Medulla oblongata (tissue), 1 donor: ENCODE results near the gene TMEM231.
A peak's percentile ranks its signal among the peaks of the same experiment; 100 is the strongest.
"Not testable (repeated sequence)": the region's sequence is repeated elsewhere in the genome, so short reads cannot be mapped to it uniquely, and the experiment has no call there.

Experiments
- DNase-seq: peaks from one replicate; pipeline ENCODE4 v3.0.0-alpha.2; 2015; ENCODE audit errors: extremely low spot score

Gene TMEM231

GRCh38 chr16:75566758-75567255 lies 10.8 kb upstream of the TMEM231 start:
- DNase-seq, result no peak

GRCh38 chr16:75566040-75566757 lies 10.1 kb upstream of the TMEM231 start, which contains the start of gene GABARAPL2:
Gene GABARAPL2 (plus strand): TSS chr16:75566379. CDS start chr16:75566487, 108 bp downstream.
- peak; percentile 88 for DNase-seq

- DNase-seq, result no peak
Measured at GRCh38 chr16:75565640-75566039, 9.6 kb upstream of the TMEM231 start.

- DNase-seq, result no peak
Measured at GRCh38 chr16:75559564-75560372, 3.7 kb upstream of the TMEM231 start.

GRCh38 chr16:75558846-75559401 lies 2.9 kb upstream of the TMEM231 start:
- DNase-seq, result no peak

- no peak for DNase-seq
Measured at GRCh38 chr16:75556431-75556950, 439 bp upstream of the TMEM231 start.

- peak; percentile 92 for DNase-seq
Measured at GRCh38 chr16:75555213-75555706, 792 bp downstream of the TMEM231 start.

- DNase-seq, result peak; percentile 66
Measured at GRCh38 chr16:75552951-75553350, 3.1 kb downstream of the TMEM231 start.

- DNase-seq, result peak; percentile 93
Measured at GRCh38 chr16:75550211-75550662, 5.8 kb downstream of the TMEM231 start.

GRCh38 chr16:75548456-75548855 lies 7.6 kb downstream of the TMEM231 start:
- DNase-seq, result not testable (repeated sequence)

GRCh38 chr16:75546293-75546692 lies 9.8 kb downstream of the TMEM231 start:
- no peak for DNase-seq

- peak; percentile 61 for DNase-seq
Measured at GRCh38 chr16:75545879-75546278, 10.2 kb downstream of the TMEM231 start.

GRCh38 chr16:75542462-75542861 lies 13.6 kb downstream of the TMEM231 start:
- not testable (repeated sequence) for DNase-seq

GRCh38 chr16:75541236-75541635 lies 14.8 kb downstream of the TMEM231 start:
- DNase-seq, result no peak

- DNase-seq, result peak; percentile 54
Measured at GRCh38 chr16:75538882-75539565, 17.0 kb downstream of the TMEM231 start.

- no peak for DNase-seq
Measured at GRCh38 chr16:75537776-75538175, 18.3 kb downstream of the TMEM231 start.

GRCh38 chr16:75535901-75536300 lies 20.2 kb downstream of the TMEM231 start, which contains the start of gene CHST5:
Gene CHST5 (minus strand): TSS chr16:75536108. CDS start chr16:75530384, 5,724 bp downstream.
- DNase-seq, result no peak

GRCh38 chr16:75535211-75535843 lies 20.7 kb downstream of the TMEM231 start:
- no peak for DNase-seq

GRCh38 chr16:75534560-75535205 lies 21.4 kb downstream of the TMEM231 start:
- no peak for DNase-seq

GRCh38 chr16:75532791-75533190 lies 23.3 kb downstream of the TMEM231 start:
- no peak for DNase-seq
